ENCODE measurements around the gene PRKCI.

The PRKCI gene

DNA sequence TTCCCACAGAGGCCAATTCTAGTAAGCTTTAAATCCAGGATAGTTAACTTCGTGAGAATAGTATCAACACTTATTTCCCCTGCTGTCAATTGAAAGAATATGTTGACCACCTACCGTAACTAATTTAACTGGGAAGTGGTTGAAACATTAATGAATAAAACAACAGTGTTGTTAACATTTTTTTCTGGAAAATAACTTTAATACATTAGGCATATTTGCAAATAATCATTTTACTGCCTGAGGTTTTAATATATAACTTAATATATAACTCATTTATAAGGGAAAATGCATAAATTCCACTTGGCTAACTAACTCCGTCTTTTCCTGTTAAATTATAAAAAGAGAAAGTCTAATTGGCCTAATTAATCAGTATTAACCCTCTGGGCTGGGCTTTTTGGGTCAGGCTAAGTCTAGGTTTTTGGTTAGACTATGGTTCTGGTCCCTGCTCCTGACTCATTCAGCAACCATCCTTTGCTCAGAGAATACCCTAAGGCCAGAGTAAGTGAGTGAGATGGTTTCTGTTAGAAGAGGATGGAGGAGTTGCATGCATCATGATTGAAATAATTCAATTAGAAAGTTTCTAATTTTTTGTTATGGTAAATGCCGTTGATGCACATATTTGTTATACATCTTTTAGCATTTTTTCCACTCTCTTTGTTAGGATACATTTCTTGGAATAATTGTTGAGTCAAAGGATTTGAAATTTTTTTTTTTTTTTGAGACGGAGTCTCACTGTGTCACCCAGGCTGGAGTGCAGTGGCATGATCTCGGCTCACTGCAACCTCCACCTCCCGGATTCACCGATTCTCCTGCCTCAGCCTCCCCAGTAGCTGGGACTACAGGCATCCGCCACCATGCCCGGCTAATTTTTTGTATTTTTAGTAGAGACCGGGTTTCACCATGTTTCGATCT lies 124.5 kb downstream of the PRKCI start:
- no peak for DNase-seq

DNA sequence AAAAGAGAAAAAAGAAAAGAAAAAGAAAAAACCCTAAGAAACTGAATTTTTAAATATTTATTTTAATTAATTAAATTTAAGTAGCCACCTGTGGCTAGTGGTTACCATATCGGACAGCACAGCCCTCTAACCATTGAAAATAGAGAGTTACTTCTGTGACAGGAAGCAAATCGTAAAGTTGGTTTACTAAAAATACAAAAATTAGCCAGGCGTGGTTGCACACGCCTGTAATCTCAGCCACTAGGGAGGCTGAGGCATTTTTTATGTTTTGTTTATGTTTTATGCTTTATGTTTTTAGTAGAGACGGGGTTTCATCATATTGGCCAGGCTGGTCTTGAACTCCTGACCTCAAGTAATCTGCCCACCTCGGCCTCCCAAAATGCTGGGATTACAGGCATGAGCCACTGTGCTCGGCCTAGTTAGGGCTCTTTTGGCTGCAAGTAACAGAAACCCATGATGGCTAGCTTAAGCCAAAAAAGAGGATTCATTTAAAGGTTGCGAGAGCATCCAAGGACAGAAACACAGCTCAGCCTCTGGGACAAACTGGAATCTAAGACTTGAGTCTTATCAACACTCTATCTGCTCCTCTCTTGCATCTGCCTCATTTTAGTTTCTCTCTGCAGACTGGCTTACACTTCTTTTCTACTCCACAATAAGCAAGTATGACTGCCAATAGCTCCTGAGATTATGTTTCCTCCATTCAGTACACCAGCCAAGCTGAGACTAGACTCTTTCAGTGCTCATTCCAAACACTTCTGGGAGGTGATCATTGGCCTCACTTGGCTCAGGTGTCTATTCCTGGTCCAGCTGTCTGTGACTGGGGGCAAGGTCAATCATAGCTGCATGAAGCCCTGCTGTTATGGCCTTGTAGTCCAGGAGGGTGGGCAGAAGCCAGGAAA lies 128.5 kb downstream of the PRKCI start:
- no peak for DNase-seq

DNA sequence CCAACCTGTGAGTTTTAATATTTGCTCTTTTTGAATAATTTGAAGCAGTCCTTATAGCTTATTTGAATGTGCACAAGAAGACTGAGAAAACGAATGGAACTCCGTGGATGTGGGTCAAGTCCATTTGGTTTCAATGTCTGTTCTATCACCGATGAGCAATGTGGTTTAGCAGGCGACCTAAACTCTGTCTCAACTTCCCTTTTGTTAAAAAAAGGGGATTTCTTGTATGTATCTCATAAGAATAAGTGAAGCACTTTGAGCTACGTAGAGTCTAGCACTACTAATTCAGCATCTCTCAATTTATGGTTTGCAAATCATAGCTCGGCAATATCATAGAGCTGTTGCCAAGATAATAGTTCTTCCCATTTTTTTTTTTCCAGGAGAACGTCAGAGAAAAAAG lies 130.7 kb downstream of the PRKCI start:
- DNase-seq, result no peak

DNA sequence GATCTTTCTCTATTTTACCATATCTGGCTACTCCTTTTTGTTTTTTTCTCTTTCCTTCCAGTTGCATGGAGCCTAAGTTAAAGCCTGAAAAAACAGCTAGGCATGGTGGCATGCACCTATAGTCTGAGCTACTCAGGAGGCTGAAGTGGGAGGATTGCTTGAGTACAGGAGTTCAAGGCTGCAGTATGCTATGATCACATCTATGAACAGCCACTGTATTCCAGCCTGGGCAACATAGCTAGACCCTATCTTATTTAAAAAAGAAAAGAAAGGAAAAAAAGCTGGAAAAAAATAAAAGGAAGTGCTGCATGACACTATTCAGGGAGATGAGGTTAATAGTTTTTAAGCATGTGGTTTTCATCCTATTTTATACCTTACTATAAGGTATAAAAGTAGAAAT lies 131.3 kb downstream of the PRKCI start:
- DNase-seq, result no peak

DNA sequence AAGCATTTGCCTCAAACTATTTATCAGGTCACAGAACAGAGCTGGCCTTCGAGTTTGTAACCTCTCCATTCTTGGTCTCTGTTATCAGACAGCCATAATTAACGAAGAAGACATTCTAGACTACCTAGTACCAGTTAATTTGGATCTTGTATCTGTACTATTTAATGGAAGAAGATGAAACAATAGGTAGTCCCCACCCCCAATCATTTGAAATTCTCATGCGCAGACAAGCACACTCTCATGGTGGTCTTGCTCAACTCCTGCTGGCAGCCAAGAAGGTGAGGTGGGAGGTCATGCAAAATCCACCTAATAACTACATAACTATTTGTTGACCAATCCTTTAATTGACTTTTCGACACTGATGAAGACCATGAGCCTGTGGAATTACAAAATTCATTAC lies 132.5 kb downstream of the PRKCI start:
- no peak for DNase-seq

Measured in NCI-H524 (cell line).